Stomach (tissue), 4 donors: ENCODE data around the gene SPECC1.

Source experiments
- EP300 ChIP-seq: sonication (generic); formaldehyde crosslinking; IDR thresholded peaks from one replicate; pipeline ENCODE4 v1.6.1; 2017; ENCODE audit warnings: antibody characterized with exemption
- POLR2A ChIP-seq, 4 donors: fragments of 450-650 bp; IDR thresholded peaks; one replicate each; pipeline ENCODE4 v1.6.1; 2016; ENCODE audit warnings: antibody characterized with exemption in 4 of 4, control low read depth in 2 of 4, mild to moderate bottlenecking in 1 of 4, moderate library complexity in 1 of 4
- POLR2AphosphoS5 ChIP-seq, 3 donors: sonication (generic); formaldehyde crosslinking; IDR thresholded peaks; one replicate each; pipeline ENCODE4 v1.6.1; 2016; ENCODE audit warnings: antibody characterized with exemption in 3 of 3
- TF ChIP-seq, protein P1 (sequence below), 7 experiments: fragments of 450-650 bp in 4 of 7; fragments of 200-600 bp in 3 of 7; sonication (generic) in 3 of 7; IDR thresholded peaks; one replicate each; pipeline ENCODE4 v1.5.1; 2016 to 2019; ENCODE audit warnings: antibody characterized with exemption in 7 of 7, control low read depth in 2 of 7, mild to moderate bottlenecking in 1 of 7

DNA sequence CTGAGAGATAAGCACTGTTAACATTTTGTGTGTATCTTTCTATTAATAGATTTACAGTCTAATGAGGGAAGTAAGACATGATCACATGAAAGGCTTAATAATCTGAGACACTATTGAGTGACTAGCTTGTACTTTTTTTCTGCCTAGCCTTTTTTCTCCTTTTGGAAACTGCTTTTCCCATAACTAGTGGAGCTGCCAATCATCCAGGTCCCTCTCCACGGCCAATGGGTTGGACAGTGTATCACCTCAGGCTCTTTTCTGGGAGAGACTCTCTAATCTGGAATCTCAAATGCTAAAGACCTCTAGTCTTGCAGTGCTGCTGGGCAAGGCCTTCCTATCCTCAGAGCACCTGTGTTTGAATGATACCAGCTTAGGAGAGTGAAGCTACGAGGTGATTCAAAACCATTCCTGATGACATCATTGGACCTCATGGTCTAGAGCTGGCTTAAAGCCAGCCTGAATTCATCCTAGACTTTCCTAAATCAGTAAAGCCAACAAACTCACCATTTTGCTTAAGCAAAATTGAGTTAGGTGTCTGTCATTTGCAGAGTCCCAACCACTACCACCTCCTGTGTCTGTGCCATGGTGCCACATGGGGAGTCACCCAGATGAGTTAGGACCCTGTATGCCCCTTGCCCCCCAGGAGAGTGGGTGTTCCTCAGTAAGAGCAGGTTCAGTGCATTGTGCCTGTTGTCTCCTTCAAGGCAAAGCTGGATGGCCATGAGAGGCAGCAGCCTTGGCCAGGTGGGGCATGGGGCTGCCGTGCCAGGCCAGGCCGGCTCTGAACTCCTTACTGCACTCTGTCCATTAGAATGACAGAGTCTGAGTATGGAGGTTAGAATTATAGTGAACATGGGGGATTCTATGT, 62.9 kb downstream of the SPECC1 start:
- TF ChIP-seq, protein P1, sequence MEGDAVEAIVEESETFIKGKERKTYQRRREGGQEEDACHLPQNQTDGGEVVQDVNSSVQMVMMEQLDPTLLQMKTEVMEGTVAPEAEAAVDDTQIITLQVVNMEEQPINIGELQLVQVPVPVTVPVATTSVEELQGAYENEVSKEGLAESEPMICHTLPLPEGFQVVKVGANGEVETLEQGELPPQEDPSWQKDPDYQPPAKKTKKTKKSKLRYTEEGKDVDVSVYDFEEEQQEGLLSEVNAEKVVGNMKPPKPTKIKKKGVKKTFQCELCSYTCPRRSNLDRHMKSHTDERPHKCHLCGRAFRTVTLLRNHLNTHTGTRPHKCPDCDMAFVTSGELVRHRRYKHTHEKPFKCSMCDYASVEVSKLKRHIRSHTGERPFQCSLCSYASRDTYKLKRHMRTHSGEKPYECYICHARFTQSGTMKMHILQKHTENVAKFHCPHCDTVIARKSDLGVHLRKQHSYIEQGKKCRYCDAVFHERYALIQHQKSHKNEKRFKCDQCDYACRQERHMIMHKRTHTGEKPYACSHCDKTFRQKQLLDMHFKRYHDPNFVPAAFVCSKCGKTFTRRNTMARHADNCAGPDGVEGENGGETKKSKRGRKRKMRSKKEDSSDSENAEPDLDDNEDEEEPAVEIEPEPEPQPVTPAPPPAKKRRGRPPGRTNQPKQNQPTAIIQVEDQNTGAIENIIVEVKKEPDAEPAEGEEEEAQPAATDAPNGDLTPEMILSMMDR (IDR thresholded peaks at IDR 0.05), result no peak
- TF ChIP-seq POLR2A (IDR thresholded peaks at IDR 0.05) (no peak), POLR2AphosphoS5 (IDR thresholded peaks at IDR 0.05) (no peak), EP300 (no peak)
